WTC11 (cell line): ENCODE measurements around the gene PRKCB. TPM values are rescaled to one million over a fixed set of nuclear protein-coding genes. Genes with fewer than 3 reads are reported as not detected.

Experiments
- ATAC-seq: fragments of 200-7000 bp; cut with Tn5 transposase; 2 replicates; pipeline ENCODE4 v1.10.0; 2021; ENCODE audit warnings: mild to moderate bottlenecking, moderate library complexity
- CTCF ChIA-PET: fragments of 300-600 bp; sonication (Branson Sonifier 250); formaldehyde crosslinking; loops from one replicate; lab custom pipeline; 2021; ENCODE audit warnings: antibody characterized with exemption; lab: Charles Lee
- POLR2A ChIA-PET: fragments of 350-600 bp; sonication (Branson Sonifier 250); formaldehyde crosslinking; loops from one replicate; lab custom pipeline; 2021; ENCODE audit warnings: antibody characterized with exemption; lab: Charles Lee
- DNase-seq: peaks from one replicate; pipeline ENCODE4 v3.0.0; 2021; ENCODE audit warnings: low spot score
- H3K27ac Mint-ChIP-seq: 2 replicates; pipeline ENCODE4 v1.8.0; 2021; ENCODE audit warnings: mixed read lengths
- H3K27me3 Mint-ChIP-seq: 2 replicates; pipeline ENCODE4 v1.8.0; 2021; ENCODE audit warnings: low read depth, mild to moderate bottlenecking, moderate library complexity, mixed read lengths
- H3K36me3 Mint-ChIP-seq: 2 replicates; pipeline ENCODE4 v1.8.0; 2021; ENCODE audit warnings: mixed read lengths
- H3K4me1 Mint-ChIP-seq: 2 replicates; pipeline ENCODE4 v1.8.0; 2022; ENCODE audit warnings: mixed read lengths
- H3K4me3 Mint-ChIP-seq: 2 replicates; pipeline ENCODE4 v1.8.0; 2021; ENCODE audit warnings: mild to moderate bottlenecking, moderate library complexity, mixed read lengths
- H3K9me3 Mint-ChIP-seq: 2 replicates; pipeline ENCODE4 v1.8.0; 2021; ENCODE audit warnings: mixed read lengths
- MXD4 ChIP-seq: fragments of 250-450 bp; sonication (Bioruptor Pico); IDR thresholded peaks from 2 replicates; pipeline ENCODE4 v1.8.0; 2021; ENCODE audit warnings: mild to moderate bottlenecking, moderate library complexity, borderline replicate concordance
- ZBTB21 ChIP-seq: sonication (generic); formaldehyde crosslinking; IDR thresholded peaks from 2 replicates; pipeline ENCODE4 v1.8.1; 2023; ENCODE audit warnings: mild to moderate bottlenecking, missing genetic modification reagents, borderline replicate concordance
- ZNF138 ChIP-seq: sonication (generic); formaldehyde crosslinking; conservative IDR thresholded peaks from 2 replicates; pipeline ENCODE4 v1.8.1; 2022; ENCODE audit warnings: mild to moderate bottlenecking, moderate library complexity, missing genetic modification reagents
- ZNF416 ChIP-seq: fragments of 250-450 bp; sonication (Bioruptor Pico); IDR thresholded peaks from 2 replicates; pipeline ENCODE4 v1.9.0; 2021; ENCODE audit warnings: mild to moderate bottlenecking, inconsistent platforms
- total RNA-seq: library from RNA; stranded (reverse); gene quantifications from 3 replicates; pipeline ENCODE4 v1.2.3, GENCODE V29; 2021
- TF ChIP-seq, protein P1 (sequence below): fragments of 250-450 bp; sonication (Bioruptor Pico); conservative IDR thresholded peaks from 2 replicates; pipeline ENCODE4 v1.9.0; 2021; ENCODE audit warnings: mild to moderate bottlenecking
- TF ChIP-seq, protein P2 (sequence below): fragments of 250-450 bp; sonication (Bioruptor Pico); IDR thresholded peaks from 2 replicates; pipeline ENCODE4 v1.9.0; 2021; ENCODE audit warnings: mild to moderate bottlenecking
- TF ChIP-seq, protein P3 (sequence below): sonication (generic); formaldehyde crosslinking; IDR thresholded peaks from 2 replicates; pipeline ENCODE4 v1.8.0; 2023; ENCODE audit warnings: missing genetic modification reagents, mild to moderate bottlenecking, borderline replicate concordance
- TF ChIP-seq, protein P4 (sequence below): sonication (generic); formaldehyde crosslinking; IDR thresholded peaks from 2 replicates; pipeline ENCODE4 v1.8.1; 2023; ENCODE audit warnings: mild to moderate bottlenecking, missing genetic modification reagents, moderate library complexity
- TF ChIP-seq, protein P5 (sequence below): fragments of 200-600 bp; IDR thresholded peaks from 2 replicates; pipeline ENCODE4 v1.8.0; 2022; ENCODE audit warnings: antibody characterized with exemption
- TF ChIP-seq, protein P6 (sequence below): sonication (generic); formaldehyde crosslinking; IDR thresholded peaks from 2 replicates; pipeline ENCODE4 v1.8.0; 2022; ENCODE audit warnings: mild to moderate bottlenecking, missing genetic modification reagents
- TF ChIP-seq, protein P7 (sequence below): sonication (generic); formaldehyde crosslinking; IDR thresholded peaks from 2 replicates; pipeline ENCODE4 v1.8.0; 2022; ENCODE audit warnings: missing genetic modification reagents

Gene PRKCB
- total RNA-seq, 1 experiment from 2014 or later = 6.9 TPM

DNA sequence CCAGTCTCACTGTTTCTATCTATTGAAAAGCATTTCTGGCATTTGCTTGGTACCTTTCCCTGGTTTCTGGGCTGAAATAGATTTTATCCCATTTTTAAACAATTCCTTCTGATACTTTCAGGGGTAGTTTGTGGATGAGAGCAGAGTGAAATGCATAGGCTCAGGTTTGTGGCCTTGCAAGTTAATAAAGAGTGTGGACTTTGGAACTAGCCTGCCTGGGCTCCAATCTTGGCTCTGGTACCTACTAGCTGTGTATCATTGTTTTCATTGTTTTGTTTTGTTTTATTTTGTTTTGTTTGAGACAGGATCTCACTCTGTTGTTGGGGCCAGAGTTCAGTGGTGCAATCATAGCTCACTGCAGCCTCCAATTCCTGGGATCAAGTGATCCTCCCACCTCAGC, 175.5 kb downstream of the PRKCB start:
- CTCF ChIA-PET = interaction anchor here (0.7 to 2.2 kb wide), 6 partner anchors 9 to 209 kb away, joined by 3 to 65 read pairs (median 15); partner anchors contain the start of gene PRKCB
- ATAC-seq = no peak
- H3K4me3 Mint-ChIP-seq = no peak overlapping the region
- 0 out of 2 replicates have a peak, but pooled peaks cover 3% of the 10 kb centered on the region for H3K4me1 Mint-ChIP-seq
- no peaks in the 10 kb centered on the region for H3K9me3 Mint-ChIP-seq
- DNase-seq = no peak
- peaks cover 4% of the 10 kb centered on the region; the same call in 1 of the 2 replicates for H3K27me3 Mint-ChIP-seq
- POLR2A ChIA-PET = no interaction called here
- no peak overlapping the region for H3K27ac Mint-ChIP-seq
- TF ChIP-seq, protein P1, sequence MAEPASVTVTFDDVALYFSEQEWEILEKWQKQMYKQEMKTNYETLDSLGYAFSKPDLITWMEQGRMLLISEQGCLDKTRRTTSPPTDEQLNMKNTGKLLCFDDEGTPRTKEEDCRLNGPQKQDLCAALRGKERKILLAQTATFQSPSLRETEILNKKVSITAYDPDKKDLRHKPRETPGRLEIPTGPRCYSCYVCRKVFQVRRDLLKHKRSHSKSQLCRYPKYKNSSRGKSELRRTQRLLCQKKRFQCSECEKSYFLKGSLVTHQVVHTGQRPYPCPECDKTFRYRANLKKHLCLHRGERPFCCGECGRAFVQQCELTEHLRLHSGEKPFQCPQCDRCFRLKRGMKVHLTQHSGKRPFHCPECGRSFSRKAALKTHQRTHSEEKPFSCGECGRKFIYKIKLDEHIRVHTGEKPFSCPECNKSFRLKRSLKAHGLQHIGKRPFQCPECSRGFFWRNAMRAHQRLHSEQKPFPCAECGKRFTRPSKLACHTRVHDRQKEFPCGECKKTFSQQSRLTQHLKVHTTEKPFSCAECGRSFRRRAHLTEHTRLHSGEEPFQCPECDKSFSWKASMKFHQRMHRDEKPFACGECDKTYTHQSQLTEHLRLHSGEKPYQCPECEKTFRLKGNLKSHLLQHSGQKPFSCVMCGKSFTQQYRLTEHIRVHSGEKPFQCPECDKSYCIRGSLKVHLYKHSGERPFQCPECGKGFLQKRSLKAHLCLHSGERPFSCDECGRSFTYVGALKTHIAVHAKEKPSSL (CRISPR knock-in tag) = no peak
- TF ChIP-seq ZNF416 (CRISPR knock-in tag) (no peak), ZNF138 (CRISPR knock-in tag) (no peak), ZBTB21 (CRISPR knock-in tag) (no peak), MXD4 (CRISPR knock-in tag) (no peak)
- TF ChIP-seq, protein P2, sequence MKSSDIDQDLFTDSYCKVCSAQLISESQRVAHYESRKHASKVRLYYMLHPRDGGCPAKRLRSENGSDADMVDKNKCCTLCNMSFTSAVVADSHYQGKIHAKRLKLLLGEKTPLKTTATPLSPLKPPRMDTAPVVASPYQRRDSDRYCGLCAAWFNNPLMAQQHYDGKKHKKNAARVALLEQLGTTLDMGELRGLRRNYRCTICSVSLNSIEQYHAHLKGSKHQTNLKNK (CRISPR knock-in tag) = no peak
- TF ChIP-seq, protein P3, sequence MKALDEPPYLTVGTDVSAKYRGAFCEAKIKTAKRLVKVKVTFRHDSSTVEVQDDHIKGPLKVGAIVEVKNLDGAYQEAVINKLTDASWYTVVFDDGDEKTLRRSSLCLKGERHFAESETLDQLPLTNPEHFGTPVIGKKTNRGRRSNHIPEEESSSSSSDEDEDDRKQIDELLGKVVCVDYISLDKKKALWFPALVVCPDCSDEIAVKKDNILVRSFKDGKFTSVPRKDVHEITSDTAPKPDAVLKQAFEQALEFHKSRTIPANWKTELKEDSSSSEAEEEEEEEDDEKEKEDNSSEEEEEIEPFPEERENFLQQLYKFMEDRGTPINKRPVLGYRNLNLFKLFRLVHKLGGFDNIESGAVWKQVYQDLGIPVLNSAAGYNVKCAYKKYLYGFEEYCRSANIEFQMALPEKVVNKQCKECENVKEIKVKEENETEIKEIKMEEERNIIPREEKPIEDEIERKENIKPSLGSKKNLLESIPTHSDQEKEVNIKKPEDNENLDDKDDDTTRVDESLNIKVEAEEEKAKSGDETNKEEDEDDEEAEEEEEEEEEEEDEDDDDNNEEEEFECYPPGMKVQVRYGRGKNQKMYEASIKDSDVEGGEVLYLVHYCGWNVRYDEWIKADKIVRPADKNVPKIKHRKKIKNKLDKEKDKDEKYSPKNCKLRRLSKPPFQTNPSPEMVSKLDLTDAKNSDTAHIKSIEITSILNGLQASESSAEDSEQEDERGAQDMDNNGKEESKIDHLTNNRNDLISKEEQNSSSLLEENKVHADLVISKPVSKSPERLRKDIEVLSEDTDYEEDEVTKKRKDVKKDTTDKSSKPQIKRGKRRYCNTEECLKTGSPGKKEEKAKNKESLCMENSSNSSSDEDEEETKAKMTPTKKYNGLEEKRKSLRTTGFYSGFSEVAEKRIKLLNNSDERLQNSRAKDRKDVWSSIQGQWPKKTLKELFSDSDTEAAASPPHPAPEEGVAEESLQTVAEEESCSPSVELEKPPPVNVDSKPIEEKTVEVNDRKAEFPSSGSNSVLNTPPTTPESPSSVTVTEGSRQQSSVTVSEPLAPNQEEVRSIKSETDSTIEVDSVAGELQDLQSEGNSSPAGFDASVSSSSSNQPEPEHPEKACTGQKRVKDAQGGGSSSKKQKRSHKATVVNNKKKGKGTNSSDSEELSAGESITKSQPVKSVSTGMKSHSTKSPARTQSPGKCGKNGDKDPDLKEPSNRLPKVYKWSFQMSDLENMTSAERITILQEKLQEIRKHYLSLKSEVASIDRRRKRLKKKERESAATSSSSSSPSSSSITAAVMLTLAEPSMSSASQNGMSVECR (CRISPR knock-in tag) = no peak
- TF ChIP-seq, protein P4, sequence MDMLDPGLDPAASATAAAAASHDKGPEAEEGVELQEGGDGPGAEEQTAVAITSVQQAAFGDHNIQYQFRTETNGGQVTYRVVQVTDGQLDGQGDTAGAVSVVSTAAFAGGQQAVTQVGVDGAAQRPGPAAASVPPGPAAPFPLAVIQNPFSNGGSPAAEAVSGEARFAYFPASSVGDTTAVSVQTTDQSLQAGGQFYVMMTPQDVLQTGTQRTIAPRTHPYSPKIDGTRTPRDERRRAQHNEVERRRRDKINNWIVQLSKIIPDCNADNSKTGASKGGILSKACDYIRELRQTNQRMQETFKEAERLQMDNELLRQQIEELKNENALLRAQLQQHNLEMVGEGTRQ (CRISPR knock-in tag) = no peak
- TF ChIP-seq, protein P5, sequence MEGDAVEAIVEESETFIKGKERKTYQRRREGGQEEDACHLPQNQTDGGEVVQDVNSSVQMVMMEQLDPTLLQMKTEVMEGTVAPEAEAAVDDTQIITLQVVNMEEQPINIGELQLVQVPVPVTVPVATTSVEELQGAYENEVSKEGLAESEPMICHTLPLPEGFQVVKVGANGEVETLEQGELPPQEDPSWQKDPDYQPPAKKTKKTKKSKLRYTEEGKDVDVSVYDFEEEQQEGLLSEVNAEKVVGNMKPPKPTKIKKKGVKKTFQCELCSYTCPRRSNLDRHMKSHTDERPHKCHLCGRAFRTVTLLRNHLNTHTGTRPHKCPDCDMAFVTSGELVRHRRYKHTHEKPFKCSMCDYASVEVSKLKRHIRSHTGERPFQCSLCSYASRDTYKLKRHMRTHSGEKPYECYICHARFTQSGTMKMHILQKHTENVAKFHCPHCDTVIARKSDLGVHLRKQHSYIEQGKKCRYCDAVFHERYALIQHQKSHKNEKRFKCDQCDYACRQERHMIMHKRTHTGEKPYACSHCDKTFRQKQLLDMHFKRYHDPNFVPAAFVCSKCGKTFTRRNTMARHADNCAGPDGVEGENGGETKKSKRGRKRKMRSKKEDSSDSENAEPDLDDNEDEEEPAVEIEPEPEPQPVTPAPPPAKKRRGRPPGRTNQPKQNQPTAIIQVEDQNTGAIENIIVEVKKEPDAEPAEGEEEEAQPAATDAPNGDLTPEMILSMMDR = no peak
- TF ChIP-seq, protein P6, sequence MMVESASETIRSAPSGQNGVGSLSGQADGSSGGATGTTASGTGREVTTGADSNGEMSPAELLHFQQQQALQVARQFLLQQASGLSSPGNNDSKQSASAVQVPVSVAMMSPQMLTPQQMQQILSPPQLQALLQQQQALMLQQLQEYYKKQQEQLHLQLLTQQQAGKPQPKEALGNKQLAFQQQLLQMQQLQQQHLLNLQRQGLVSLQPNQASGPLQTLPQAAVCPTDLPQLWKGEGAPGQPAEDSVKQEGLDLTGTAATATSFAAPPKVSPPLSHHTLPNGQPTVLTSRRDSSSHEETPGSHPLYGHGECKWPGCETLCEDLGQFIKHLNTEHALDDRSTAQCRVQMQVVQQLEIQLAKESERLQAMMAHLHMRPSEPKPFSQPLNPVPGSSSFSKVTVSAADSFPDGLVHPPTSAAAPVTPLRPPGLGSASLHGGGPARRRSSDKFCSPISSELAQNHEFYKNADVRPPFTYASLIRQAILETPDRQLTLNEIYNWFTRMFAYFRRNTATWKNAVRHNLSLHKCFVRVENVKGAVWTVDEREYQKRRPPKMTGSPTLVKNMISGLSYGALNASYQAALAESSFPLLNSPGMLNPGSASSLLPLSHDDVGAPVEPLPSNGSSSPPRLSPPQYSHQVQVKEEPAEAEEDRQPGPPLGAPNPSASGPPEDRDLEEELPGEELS = no peak
- no peaks in the 10 kb centered on the region for H3K36me3 Mint-ChIP-seq

DNA sequence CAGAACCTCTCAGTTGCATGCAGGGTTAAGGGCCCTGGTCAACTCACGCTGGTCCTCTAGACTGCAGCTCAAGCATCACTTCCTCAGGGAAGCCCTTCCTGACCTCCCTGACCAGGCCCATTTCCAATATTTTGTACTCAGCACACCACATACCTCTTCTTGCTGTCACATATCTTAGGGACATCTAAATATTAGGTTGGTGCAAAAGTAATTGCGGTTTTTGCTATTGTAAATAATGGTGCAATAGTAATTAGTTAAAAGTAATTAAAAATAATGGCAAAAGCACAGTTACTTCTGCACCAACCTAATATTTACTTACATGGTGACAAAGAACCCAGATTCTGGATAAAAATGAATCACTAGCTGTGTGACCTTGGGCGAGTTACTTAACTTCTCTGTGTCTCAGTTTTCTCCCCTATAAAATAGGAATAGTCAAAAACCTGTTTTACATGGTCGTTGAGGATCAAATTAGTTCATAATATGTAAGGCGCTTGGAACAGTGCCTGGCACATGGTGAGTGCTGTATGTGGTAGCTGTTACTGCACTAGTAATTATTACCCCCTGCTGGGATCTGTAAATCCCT, 177.4 kb downstream of the PRKCB start:
- ChIA-PET POLR2A (no interaction called here), CTCF (interaction anchor here (1.6 to 1.8 kb wide), 2 partner anchors 136 to 210 kb away, joined by 7 to 10 read pairs; no protein-coding TSS in a partner anchor)
- no peak for DNase-seq

More for the DNA sequence above, 177.4 kb downstream of the PRKCB start:
- TF ChIP-seq, protein P7, sequence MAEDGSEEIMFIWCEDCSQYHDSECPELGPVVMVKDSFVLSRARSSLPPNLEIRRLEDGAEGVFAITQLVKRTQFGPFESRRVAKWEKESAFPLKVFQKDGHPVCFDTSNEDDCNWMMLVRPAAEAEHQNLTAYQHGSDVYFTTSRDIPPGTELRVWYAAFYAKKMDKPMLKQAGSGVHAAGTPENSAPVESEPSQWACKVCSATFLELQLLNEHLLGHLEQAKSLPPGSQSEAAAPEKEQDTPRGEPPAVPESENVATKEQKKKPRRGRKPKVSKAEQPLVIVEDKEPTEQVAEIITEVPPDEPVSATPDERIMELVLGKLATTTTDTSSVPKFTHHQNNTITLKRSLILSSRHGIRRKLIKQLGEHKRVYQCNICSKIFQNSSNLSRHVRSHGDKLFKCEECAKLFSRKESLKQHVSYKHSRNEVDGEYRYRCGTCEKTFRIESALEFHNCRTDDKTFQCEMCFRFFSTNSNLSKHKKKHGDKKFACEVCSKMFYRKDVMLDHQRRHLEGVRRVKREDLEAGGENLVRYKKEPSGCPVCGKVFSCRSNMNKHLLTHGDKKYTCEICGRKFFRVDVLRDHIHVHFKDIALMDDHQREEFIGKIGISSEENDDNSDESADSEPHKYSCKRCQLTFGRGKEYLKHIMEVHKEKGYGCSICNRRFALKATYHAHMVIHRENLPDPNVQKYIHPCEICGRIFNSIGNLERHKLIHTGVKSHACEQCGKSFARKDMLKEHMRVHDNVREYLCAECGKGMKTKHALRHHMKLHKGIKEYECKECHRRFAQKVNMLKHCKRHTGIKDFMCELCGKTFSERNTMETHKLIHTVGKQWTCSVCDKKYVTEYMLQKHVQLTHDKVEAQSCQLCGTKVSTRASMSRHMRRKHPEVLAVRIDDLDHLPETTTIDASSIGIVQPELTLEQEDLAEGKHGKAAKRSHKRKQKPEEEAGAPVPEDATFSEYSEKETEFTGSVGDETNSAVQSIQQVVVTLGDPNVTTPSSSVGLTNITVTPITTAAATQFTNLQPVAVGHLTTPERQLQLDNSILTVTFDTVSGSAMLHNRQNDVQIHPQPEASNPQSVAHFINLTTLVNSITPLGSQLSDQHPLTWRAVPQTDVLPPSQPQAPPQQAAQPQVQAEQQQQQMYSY (CRISPR knock-in tag) = no peak
- ATAC-seq = no peak
- no peak overlapping the region for H3K4me3 Mint-ChIP-seq
- no peaks in the 10 kb centered on the region; the same call in 1 of the 2 replicates for H3K27me3 Mint-ChIP-seq
- H3K9me3 Mint-ChIP-seq = no peaks in the 10 kb centered on the region
- H3K27ac Mint-ChIP-seq = no peak overlapping the region
- no peaks in the 10 kb centered on the region for H3K36me3 Mint-ChIP-seq
- 0 out of 2 replicates have a peak, but pooled peaks cover 3% of the 10 kb centered on the region for H3K4me1 Mint-ChIP-seq
